Loucy (cell line): Measurements from ENCODE around the gene SRCIN1.
"Not testable (repeated sequence)": the region's sequence is repeated elsewhere in the genome, so short reads cannot be mapped to it uniquely, and the experiment has no call there.

Experiments
- H2AFZ ChIP-seq: fragments of 200-600 bp; sonication (generic); 2 replicates; pipeline ENCODE4 v1.6.0; 2016; ENCODE audit warnings: antibody characterized with exemption, mild to moderate bottlenecking, low read length, moderate library complexity
- H3F3A ChIP-seq: fragments of 200-600 bp; 2 replicates; pipeline ENCODE4 v1.6.0; 2016; ENCODE audit warnings: antibody characterized with exemption, low read depth, mild to moderate bottlenecking
- H3K27me3 ChIP-seq: fragments of 200-600 bp; sonication (generic); 2 replicates; pipeline ENCODE4 v1.6.1; 2014; ENCODE audit warnings: low read length, mild to moderate bottlenecking; ENCODE audit not compliant: insufficient read depth, poor library complexity, severe bottlenecking
- H3K36me3 ChIP-seq: fragments of 200-600 bp; sonication (generic); 2 replicates; pipeline ENCODE4 v1.6.1; 2016; ENCODE audit warnings: low read length; ENCODE audit not compliant: insufficient read depth
- H3K4me1 ChIP-seq: fragments of 200-600 bp; sonication (generic); 2 replicates; pipeline ENCODE4 v1.5.1; 2014; ENCODE audit warnings: low read length, mild to moderate bottlenecking; ENCODE audit not compliant: insufficient read depth, poor library complexity, severe bottlenecking
- H3K4me2 ChIP-seq: fragments of 200-600 bp; sonication (generic); 2 replicates; pipeline ENCODE4 v1.6.0; 2014; ENCODE audit warnings: antibody characterized with exemption, low read length, low read depth, mild to moderate bottlenecking; ENCODE audit not compliant: poor library complexity, severe bottlenecking
- H3K4me3 ChIP-seq: fragments of 200-600 bp; sonication (generic); 2 replicates; pipeline ENCODE4 v1.5.1; 2014; ENCODE audit warnings: low read length, mild to moderate bottlenecking, mixed read lengths; ENCODE audit not compliant: poor library complexity, severe bottlenecking
- H3K79me2 ChIP-seq: fragments of 200-600 bp; sonication (generic); 2 replicates; pipeline ENCODE4 v1.6.1; 2014; ENCODE audit warnings: low read length; ENCODE audit not compliant: insufficient read depth
- H3K9ac ChIP-seq: fragments of 200-600 bp; sonication (generic); 2 replicates; pipeline ENCODE4 v1.6.0; 2014; ENCODE audit warnings: mild to moderate bottlenecking, low read depth, low read length, moderate library complexity; ENCODE audit not compliant: poor library complexity, severe bottlenecking
- H3K9me2 ChIP-seq: fragments of 200-600 bp; sonication (generic); replicated peaks from 2 replicates; pipeline ENCODE4 v1.6.1; 2016; ENCODE audit warnings: low read depth, low read length, mixed read lengths
- H3K9me3 ChIP-seq: fragments of 200-600 bp; sonication (generic); 2 replicates; pipeline ENCODE4 v1.6.1; 2014; ENCODE audit warnings: mild to moderate bottlenecking, antibody characterized with exemption, low read length, low read depth; ENCODE audit not compliant: insufficient read depth
- H4K20me1 ChIP-seq: fragments of 200-600 bp; sonication (generic); 2 replicates; pipeline ENCODE4 v1.6.0; 2014; ENCODE audit warnings: antibody characterized with exemption, low read length, mild to moderate bottlenecking; ENCODE audit not compliant: insufficient read depth, poor library complexity, severe bottlenecking
- EZH2phosphoT487 ChIP-seq: fragments of 200-600 bp; IDR thresholded peaks from 2 replicates; pipeline ENCODE4 v1.6.1; 2018; ENCODE audit warnings: antibody characterized with exemption, mild to moderate bottlenecking, moderate library complexity, borderline replicate concordance
- TF ChIP-seq, protein P1 (sequence below): fragments of 200-600 bp; sonication (generic); conservative IDR thresholded peaks from 2 replicates; pipeline ENCODE4 v1.5.1; 2014; ENCODE audit warnings: mild to moderate bottlenecking, antibody characterized with exemption, low read length

Gene SRCIN1

DNA sequence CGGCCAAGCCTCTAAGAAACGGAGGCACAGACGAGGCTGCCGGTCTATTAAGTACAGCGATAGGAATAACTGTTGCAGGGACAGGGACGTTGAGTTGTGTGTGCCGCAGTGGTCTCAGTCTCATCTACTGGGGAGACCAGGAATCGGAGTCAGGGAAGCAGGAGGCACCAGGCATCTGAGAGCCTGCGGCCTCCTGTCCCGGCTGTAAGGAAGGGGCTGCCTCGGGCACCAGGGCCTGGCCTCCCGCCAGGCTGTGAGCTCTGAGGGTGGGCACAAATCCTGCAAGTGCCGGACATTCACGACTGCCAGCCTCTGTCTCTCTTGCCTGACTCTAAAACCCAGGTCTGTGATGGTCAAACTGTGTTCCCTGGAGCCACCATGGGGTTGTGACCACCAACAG, 101.5 kb downstream of the SRCIN1 start:
- no peak overlapping the region for H3K9ac ChIP-seq
- peaks cover 30% of the 10 kb centered on the region; the same call in 1 of the 2 replicates for H3K36me3 ChIP-seq
- no peaks in the 10 kb centered on the region for H3K4me1 ChIP-seq
- H3K9me3 ChIP-seq: no peaks in the 10 kb centered on the region
- H3K9me2 ChIP-seq: no peaks in the 10 kb centered on the region
- no peak overlapping the region for H3K4me2 ChIP-seq
- H3K27me3 ChIP-seq: no peaks in the 10 kb centered on the region
- no peaks in the 10 kb centered on the region for H4K20me1 ChIP-seq
- no peaks in the 10 kb centered on the region for H3K79me2 ChIP-seq
- no peak overlapping the region for H2AFZ ChIP-seq
- no peak overlapping the region for H3K4me3 ChIP-seq
- no peaks in the 10 kb centered on the region for H3F3A ChIP-seq
- TF ChIP-seq EZH2phosphoT487: no peak
- TF ChIP-seq, protein P1, sequence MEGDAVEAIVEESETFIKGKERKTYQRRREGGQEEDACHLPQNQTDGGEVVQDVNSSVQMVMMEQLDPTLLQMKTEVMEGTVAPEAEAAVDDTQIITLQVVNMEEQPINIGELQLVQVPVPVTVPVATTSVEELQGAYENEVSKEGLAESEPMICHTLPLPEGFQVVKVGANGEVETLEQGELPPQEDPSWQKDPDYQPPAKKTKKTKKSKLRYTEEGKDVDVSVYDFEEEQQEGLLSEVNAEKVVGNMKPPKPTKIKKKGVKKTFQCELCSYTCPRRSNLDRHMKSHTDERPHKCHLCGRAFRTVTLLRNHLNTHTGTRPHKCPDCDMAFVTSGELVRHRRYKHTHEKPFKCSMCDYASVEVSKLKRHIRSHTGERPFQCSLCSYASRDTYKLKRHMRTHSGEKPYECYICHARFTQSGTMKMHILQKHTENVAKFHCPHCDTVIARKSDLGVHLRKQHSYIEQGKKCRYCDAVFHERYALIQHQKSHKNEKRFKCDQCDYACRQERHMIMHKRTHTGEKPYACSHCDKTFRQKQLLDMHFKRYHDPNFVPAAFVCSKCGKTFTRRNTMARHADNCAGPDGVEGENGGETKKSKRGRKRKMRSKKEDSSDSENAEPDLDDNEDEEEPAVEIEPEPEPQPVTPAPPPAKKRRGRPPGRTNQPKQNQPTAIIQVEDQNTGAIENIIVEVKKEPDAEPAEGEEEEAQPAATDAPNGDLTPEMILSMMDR: no peak

DNA sequence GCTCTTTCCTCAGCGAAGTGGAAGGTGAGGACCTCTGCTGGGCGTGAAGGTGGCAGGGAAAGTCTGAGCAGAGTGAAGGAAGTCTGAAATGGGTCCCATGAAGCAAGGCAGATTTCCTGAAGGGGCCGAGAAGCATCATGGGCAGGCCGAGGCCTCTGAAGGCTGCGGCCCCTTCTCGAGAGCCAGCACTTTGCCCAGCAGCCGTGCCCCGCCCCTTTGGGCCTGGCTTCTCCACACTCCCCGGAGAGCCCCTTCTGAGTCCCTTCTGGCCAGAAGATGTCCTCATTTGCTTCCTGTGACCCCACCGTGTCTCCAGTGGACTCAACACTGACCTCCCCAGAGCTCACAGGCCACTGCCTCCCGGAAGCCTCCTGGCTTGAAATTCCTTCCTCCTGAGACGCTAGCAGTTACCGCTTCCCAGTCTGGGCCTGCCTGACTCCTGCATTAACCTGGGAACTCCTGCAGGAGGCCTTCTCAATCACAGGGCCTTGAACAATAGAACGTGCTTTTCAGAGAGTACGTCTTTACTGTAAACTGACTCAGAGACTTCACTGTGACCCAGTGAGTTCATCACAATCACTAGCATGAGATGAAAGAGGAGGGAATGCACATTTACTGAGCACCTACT, 102.4 kb downstream of the SRCIN1 start:
- not testable (repeated sequence) for H3K27me3 ChIP-seq, H3K9me3 ChIP-seq, H3K79me2 ChIP-seq, H3K4me1 ChIP-seq, H3F3A ChIP-seq, H3K9me2 ChIP-seq, H2AFZ ChIP-seq, H3K9ac ChIP-seq, H4K20me1 ChIP-seq, H3K4me3 ChIP-seq, H3K4me2 ChIP-seq
- H3K36me3 ChIP-seq: peaks cover 30% of the 10 kb centered on the region; the same call in 1 of the 2 replicates

GRCh38 chr17:38501718-38502117, 104.0 kb downstream of the SRCIN1 start:
- not testable (repeated sequence) for H3K9ac ChIP-seq, H3K27me3 ChIP-seq, H3K4me3 ChIP-seq, H3K4me1 ChIP-seq, H3K9me2 ChIP-seq, H3K79me2 ChIP-seq, H3K9me3 ChIP-seq, H3K4me2 ChIP-seq, H2AFZ ChIP-seq, H4K20me1 ChIP-seq, H3F3A ChIP-seq
- H3K36me3 ChIP-seq: peaks cover 37% of the 10 kb centered on the region; the same call in 1 of the 2 replicates

DNA sequence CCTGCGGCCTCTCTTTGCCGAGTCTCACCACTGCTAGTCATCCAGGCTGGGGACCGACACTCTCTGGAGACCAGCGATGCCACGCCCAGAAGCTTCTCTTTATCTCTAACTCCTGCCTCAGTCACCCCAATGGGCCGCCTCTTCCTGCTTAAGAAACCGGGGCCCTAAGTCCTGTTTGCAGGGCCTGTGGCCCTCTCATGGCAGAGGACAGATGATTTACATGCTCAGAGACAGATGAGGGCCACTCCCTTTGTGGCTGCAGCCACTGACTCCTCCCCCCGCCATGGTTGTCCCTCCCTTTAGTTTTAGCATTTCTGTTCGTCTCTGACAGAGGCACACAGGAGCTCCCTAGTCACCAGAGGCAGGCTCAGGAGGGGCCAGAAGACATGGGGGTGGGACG, 106.5 kb downstream of the SRCIN1 start:
- H3K4me2 ChIP-seq, H3F3A ChIP-seq, H3K4me1 ChIP-seq, H4K20me1 ChIP-seq, H3K79me2 ChIP-seq, H3K27me3 ChIP-seq, H3K9me3 ChIP-seq, H2AFZ ChIP-seq, H3K9me2 ChIP-seq, H3K4me3 ChIP-seq, H3K9ac ChIP-seq: not testable (repeated sequence)
- H3K36me3 ChIP-seq: peaks cover 25% of the 10 kb centered on the region; the same call in 1 of the 2 replicates
